Type B pancreatic cell (in vitro differentiated cells): ENCODE results near the gene PPM1A. TPM values are rescaled to one million over a fixed set of nuclear protein-coding genes. Genes with fewer than 3 reads are reported as not detected.
A peak's percentile ranks its signal among the peaks of the same experiment; 100 is the strongest.

Experiments used
- DNase-seq: peaks from one replicate; pipeline ENCODE4 v3.0.0; 2021; ENCODE audit warnings: mixed read lengths; ENCODE audit not compliant: unreplicated experiment; ENCODE audit errors: extremely low spot score
- H3K27ac Mint-ChIP-seq: 2 replicates; pipeline ENCODE4 v1.8.0; 2021; ENCODE audit warnings: mild to moderate bottlenecking, mixed read lengths
- H3K27me3 Mint-ChIP-seq: 2 replicates; pipeline ENCODE4 v1.8.0; 2021; ENCODE audit warnings: mixed read lengths
- H3K36me3 Mint-ChIP-seq: 2 replicates; pipeline ENCODE4 v1.8.0; 2021; ENCODE audit warnings: mixed read lengths
- H3K4me1 Mint-ChIP-seq: one replicate; pipeline ENCODE4 v1.8.0; 2021; ENCODE audit warnings: mixed read lengths; ENCODE audit not compliant: unreplicated experiment
- H3K4me3 Mint-ChIP-seq: 2 replicates; pipeline ENCODE4 v1.8.0; 2021; ENCODE audit warnings: mild to moderate bottlenecking, mixed read lengths
- H3K9me3 Mint-ChIP-seq: 2 replicates; pipeline ENCODE4 v1.8.0; 2021; ENCODE audit warnings: mixed read lengths
- CTCF ChIP-seq: fragments of 200-600 bp; sonication (generic); conservative IDR thresholded peaks from 2 replicates; pipeline ENCODE4 v1.5.0; 2021; ENCODE audit warnings: antibody characterized with exemption, mild to moderate bottlenecking
- total RNA-seq: library from RNA; stranded (reverse); gene quantifications from 2 replicates; pipeline ENCODE4 v1.2.1, GENCODE V29; 2021; ENCODE audit warnings: low replicate concordance

The PPM1A gene
- total RNA-seq, 1 donor from 2014 or later: 34.5 TPM

GRCh38 chr14:60249321-60250256 is 568 bp downstream of the PPM1A start:
- peak overlapping the region; percentile 98 for H3K4me3 Mint-ChIP-seq
- no peak for TF ChIP-seq CTCF
- H3K4me1 Mint-ChIP-seq: peaks cover 36% of the 10 kb centered on the region
- peak overlapping the region; percentile 90 for H3K27ac Mint-ChIP-seq
- DNase-seq: peak; percentile 82
- H3K27me3 Mint-ChIP-seq: no peaks in the 10 kb centered on the region
- H3K36me3 Mint-ChIP-seq: no peaks in the 10 kb centered on the region
- H3K9me3 Mint-ChIP-seq: peaks cover 4% of the 10 kb centered on the region

- peak overlapping the region; percentile 93 for H3K4me3 Mint-ChIP-seq
- H3K9me3 Mint-ChIP-seq: peaks cover 4% of the 10 kb centered on the region
- peaks cover 37% of the 10 kb centered on the region for H3K4me1 Mint-ChIP-seq
- peaks cover under 1% of the 10 kb centered on the region for H3K36me3 Mint-ChIP-seq
- peak overlapping the region; percentile 90 for H3K27ac Mint-ChIP-seq
- DNase-seq: no peak
- TF ChIP-seq CTCF: no peak
- no peaks in the 10 kb centered on the region for H3K27me3 Mint-ChIP-seq
Observed at GRCh38 chr14:60250257-60251035, 1.4 kb downstream of the PPM1A start.

DNA sequence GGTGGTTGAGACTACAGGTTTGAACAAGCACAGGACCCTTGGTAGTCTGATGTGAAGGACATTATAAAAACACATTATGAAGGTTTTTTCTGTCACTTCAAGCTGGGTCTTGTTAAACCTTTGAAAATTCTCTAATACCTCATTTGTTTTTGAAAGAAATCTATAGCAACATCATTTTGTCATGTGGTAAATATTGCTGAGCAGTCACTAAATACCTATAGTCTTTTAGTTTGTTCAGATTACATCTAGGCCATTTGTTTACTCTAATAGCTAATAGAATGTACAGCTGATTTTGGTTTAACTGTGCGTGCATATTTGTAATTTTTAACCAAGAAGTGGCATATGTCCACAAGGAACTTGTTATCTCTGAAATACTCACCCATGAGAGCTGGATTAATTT is 2.9 kb downstream of the PPM1A start:
- peak overlapping the region; percentile 93 for H3K4me3 Mint-ChIP-seq
- peak overlapping the region; percentile 75 for H3K27ac Mint-ChIP-seq
- no peak for TF ChIP-seq CTCF
- DNase-seq: no peak
- peaks cover 45% of the 10 kb centered on the region for H3K4me1 Mint-ChIP-seq
- no peaks in the 10 kb centered on the region for H3K27me3 Mint-ChIP-seq
- peaks cover 3% of the 10 kb centered on the region for H3K36me3 Mint-ChIP-seq
- peaks cover 4% of the 10 kb centered on the region for H3K9me3 Mint-ChIP-seq

- peaks cover 3% of the 10 kb centered on the region for H3K36me3 Mint-ChIP-seq
- H3K9me3 Mint-ChIP-seq: peaks cover 4% of the 10 kb centered on the region
- peaks cover 44% of the 10 kb centered on the region for H3K4me1 Mint-ChIP-seq
Observed at GRCh38 chr14:60252630-60253029, 3.6 kb downstream of the PPM1A start.

GRCh38 chr14:60253649-60254048 is 4.6 kb downstream of the PPM1A start:
- Mint-ChIP-seq H3K27ac (no peak overlapping the region), H3K36me3 (peaks cover 3% of the 10 kb centered on the region), H3K4me3 (no peak overlapping the region), H3K27me3 (no peaks in the 10 kb centered on the region), H3K9me3 (no peaks in the 10 kb centered on the region), H3K4me1 (peaks cover 44% of the 10 kb centered on the region)
- TF ChIP-seq CTCF: no peak
- DNase-seq: no peak

More at GRCh38 chr14:60252630-60253029, 3.6 kb downstream of the PPM1A start:
- Mint-ChIP-seq H3K27me3 (no peaks in the 10 kb centered on the region), H3K4me3 (peak overlapping the region; percentile 37), H3K27ac (no peak overlapping the region)
- no peak for DNase-seq
- TF ChIP-seq CTCF: no peak
